ENCODE results near the gene IGF1R. TPM values are rescaled to one million over a fixed set of nuclear protein-coding genes. Genes with fewer than 3 reads are reported as not detected.

IGF1R gene
- polyA plus RNA-seq, 4 donors, result 44.8 to 49.1 (median 45.7) TPM

DNA sequence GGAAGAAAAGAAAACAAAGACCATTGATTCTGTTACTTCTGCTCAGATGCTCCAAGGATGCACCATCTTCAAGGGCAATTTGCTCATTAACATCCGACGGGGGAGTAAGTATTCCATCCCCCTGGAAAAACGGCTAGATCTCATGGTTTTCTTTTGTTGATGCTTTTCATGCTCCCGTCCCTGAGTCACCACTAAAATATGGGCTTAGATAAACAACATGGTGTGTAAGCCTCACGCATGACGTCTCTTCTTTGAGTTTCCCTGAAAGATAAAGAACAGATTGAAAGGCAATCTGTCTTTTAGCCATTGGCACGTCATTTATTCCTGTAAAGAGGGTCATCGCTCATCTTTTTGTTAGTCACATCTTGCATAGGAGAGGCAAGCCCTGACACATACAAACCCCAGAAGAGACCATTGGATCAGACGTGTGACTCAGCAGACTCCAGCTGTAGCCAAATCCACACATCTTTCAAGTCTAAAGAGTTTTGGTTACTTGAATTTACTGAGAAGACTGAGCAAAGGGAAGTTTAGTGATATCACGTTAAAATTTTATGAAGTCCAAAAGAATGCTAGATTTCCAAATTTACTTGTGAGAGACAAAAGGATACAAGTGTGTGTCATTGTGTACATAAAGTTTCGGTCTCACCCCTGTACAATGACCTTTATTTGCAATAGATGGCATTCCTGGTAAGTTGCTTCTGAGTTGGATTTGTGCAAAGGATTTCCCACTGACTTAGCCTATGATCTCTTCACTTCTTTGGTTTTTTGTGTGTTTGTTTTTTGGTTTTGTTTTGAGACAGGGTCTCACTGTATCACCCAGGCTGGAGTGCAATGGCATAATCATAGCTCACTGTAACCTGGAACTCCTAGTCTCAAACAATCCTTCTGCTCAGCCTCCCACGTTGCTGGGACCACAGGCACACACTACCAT, 248.7 kb downstream of the IGF1R start:
- no peak for DNase-seq (ENCODE audit: low read depth in 4 of 4, low spot score in 3 of 4)

DNA sequence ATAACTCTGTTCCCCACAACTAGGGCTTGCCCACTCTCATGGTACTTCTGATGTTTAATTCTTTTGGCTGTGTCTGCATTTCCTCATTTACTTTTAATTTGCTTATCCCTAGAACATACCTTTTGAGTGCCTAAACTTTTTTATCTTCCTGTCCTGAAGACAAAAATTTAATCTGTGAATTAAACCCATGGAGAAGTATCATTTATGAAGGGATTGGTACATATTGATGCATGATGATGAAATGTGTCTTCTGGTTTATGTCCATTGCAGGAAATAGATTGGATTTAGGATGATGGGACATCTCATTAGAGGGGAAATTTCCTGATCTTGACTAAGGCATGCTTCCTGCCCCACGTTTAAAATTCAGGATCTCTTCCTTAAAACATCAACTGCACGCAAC, 249.8 kb downstream of the IGF1R start:
- DNase-seq (ENCODE audit: low read depth in 4 of 4, low spot score in 3 of 4), result no peak

DNA sequence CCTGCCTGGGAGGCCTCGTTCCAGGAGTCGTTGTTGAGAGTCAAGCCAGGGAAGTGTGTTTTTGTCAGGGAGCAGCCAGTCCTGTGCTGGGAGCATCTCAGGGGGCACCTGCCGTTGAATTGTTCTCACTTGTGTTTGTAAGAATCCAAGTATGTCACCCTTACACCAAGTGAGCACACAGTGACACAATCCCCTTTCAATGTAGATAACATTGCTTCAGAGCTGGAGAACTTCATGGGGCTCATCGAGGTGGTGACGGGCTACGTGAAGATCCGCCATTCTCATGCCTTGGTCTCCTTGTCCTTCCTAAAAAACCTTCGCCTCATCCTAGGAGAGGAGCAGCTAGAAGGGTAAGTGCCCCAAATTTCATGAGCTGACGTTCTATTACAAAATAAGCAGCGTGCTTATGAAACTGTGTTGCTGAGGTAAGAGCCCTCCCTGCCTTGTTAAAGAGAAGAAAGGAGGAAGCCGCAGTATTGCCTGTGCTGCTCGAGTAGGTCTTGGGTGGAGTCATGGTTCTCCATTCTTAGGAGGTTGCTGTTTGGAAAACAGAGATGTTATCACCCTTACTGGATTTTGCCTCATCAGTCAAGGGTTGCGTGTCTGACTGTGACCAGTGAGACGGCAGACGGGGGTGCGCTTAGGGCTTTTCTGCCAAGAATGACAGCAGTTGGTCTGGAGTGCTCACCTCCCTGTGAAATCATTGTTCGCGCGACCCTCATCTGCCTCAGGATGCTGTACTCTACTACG, 251.1 kb downstream of the IGF1R start:
- DNase-seq (ENCODE audit: low read depth in 4 of 4, low spot score in 3 of 4), result no peak

DNA sequence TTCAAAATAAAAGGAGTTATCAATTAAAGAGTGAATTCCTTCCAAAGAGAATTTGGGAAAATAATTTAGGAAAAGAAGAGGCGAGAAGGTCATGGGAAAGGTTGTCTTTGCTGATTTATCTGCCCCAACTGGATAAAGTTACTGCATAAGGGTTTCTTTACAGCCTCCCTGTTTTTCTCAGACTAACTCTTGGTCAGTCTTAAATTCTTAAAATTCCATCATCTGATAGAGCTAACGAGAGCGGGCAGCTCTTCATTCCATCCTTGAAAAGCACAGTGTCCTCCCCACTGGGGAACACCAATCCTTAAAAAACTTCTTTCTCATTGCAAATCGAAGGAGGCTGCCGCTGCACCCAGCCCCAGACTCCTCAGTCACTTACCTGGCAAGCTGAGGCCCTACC, 252.0 kb downstream of the IGF1R start:
- no peak for DNase-seq (ENCODE audit: low read depth in 4 of 4, low spot score in 3 of 4)

DNA sequence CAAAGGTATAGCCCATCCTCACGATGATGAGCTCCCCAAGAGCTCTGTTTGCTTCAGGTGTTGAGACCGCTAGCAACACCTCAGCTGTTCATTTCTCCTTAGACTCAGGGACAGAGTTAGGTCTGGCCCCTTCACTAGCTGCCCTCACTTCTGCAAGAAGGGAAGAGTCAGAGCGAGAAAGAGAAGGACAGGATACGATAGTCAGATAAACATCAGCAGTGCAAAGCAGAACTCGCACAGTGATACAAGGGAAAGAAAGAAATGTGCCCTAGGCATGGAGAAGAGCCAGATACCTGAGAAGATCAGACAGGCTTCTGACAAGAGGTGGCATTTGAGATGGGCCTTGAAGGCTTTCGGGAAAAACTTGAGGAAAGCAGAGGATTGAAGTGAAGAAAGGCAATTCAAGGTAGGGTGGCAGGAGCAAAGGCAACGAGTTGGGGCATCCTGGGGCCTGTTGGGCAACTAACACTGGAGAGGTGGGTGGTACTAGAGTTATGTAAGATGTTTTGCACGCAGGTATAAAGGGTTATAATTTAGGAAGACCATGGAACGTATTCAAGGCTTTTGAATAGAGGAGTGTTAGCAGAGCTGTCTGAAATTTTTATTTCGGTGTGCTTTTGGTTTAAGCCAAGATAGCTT, 253.2 kb downstream of the IGF1R start:
- DNase-seq (ENCODE audit: low read depth in 4 of 4, low spot score in 3 of 4), result no peak

DNA sequence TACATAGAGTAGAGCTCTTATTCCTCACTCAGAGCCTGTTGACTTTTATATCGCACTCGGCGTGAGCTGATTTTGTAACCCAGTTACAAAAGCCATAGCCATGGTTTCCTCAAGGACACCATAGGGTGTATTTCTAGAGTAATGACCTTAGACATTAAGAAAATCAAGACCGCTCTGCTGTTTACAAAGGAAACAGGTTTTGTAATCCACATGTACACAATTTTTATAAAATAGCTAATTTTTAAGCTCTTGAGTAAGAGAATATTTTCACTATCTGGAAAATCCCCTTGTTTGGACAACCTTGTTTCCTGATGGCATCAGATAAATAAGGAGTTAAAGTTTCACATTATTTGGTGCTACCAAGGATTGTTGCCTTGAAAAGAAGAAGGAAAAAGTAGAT, 254.6 kb downstream of the IGF1R start:
- no peak for DNase-seq (ENCODE audit: low read depth in 4 of 4, low spot score in 3 of 4)

DNA sequence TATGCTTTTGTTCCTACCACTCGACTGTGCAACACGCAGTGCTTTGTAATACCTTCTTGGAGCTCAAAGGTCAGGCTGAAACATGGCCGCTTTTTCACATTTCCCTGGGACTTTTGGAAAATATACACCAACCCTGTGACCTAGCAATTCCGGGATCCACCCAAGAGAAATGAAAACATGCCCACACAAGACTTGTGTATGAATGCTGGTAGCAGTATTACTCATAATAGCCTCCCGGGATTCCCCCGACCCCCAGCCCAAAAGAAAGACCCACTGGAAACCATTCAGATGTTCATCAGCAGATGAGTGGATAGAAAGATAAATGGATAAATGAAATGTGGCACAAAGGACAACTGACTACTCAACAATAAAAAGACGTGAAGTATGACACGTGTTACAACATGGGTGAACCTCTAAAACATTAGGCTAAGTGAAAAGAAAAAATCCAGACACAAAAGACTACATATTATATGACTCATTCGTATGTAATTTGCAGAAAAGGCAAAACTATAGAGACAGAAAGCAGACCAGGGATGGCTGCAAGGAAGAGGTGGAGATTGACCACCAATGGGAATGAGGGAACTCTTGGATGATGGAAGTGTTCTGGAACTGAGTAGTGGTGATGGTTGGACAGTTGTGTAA, 255.2 kb downstream of the IGF1R start:
- no peak for DNase-seq (ENCODE audit: low read depth in 4 of 4, low spot score in 3 of 4)

DNA sequence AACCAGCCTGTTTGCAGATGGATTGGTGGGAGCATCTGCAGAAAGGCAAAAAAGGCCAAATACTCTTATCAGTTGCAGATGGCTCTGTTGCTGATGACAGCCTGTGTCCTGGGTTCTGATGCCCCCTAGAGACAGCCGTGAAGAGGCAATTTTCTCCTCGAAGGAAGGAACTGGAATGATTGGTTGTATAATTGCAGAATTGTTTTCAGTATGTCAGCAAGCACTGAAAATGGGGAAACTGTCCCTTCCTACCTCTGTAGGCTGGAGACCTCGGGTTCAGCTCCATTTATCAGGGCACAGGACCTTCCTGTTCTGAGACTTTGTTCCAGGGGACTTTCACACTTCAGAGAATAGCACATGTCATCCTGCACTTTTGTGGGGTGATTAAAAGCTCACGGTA, 256.2 kb downstream of the IGF1R start:
- DNase-seq (ENCODE audit: low read depth in 4 of 4, low spot score in 3 of 4), result no peak

DNA sequence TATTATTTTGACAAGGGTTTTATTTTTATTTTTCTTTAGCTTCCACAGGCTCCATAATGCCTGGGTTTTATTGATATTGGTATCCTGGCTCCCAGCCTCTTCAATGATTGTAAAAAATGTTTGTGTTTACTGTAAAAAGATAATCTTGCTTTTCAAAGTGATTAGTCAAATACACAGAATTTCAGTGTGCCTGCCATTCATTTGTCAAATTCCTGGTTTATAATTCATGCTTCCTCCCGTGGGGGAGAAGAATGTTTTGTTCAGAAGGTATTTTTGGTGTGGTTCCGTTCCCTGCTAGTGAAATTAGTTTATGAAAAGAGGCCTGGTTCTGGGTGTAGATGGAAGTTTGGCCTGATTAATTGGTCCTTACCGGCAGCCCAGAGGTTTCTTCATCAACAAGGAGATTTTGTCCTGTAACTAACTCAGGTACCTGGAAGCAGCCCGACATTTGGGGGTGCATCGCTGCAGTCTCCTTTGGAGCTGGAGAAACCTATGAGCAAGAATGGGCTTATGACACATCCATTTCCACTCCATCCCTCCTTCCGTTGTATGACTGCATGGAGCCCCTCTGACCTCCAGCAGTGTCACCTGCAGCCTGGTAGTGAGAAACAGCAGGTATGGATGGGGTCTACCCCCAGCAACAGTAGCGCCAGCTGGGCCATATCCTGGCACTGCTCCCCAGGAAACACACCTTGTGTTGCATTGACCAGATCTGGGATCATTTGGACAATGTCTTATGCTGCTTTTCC, 257.8 kb downstream of the IGF1R start:
- DNase-seq (ENCODE audit: low read depth in 4 of 4, low spot score in 3 of 4), result no peak

DNA sequence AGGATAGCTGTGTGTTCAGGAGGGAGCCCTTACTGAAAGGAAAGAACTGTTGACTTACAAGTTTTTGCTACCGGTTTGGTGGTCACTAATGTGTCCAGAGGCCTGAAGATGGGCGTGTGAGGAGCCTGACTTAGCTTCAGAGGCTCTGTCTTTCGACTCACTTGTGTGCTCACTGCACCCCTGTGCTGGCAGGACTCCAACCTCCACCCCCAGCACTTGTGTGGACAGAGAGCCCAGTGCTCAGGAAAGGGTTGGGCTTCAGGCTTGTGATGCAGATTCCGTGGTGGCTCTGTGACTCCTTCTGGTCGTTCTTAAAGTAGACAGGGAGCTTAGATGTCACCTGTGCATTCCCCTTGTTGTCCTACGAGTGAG, 258.4 kb downstream of the IGF1R start:
- DNase-seq (ENCODE audit: low read depth in 4 of 4, low spot score in 3 of 4), result no peak

DNA sequence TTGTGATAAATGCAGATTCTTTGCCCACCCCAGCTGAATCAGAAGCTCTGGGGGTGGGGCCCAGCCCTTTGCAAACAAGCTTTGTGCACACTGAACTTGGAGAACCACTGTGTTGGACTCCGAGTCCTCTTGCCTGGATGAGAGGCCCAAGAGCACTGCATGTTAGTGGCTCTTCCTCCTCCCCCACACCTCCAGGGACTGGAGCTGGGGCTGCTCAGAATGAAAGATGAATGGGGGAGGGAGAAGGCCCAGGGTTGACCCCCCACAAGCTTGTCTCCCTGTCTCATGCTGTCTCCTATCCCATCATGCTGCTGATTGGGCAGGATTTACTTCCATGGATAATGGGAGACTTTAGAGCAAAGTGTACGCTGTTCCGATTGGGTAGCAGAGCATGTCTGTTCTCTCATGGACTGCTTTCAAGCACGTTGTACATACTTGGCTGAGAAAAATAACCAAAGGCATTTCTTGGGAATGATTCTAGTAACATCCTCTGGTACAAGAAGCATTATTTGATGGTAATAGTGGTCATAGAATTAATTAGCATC, 259.7 kb downstream of the IGF1R start:
- no peak for DNase-seq (ENCODE audit: low read depth in 4 of 4, low spot score in 3 of 4)

DNA sequence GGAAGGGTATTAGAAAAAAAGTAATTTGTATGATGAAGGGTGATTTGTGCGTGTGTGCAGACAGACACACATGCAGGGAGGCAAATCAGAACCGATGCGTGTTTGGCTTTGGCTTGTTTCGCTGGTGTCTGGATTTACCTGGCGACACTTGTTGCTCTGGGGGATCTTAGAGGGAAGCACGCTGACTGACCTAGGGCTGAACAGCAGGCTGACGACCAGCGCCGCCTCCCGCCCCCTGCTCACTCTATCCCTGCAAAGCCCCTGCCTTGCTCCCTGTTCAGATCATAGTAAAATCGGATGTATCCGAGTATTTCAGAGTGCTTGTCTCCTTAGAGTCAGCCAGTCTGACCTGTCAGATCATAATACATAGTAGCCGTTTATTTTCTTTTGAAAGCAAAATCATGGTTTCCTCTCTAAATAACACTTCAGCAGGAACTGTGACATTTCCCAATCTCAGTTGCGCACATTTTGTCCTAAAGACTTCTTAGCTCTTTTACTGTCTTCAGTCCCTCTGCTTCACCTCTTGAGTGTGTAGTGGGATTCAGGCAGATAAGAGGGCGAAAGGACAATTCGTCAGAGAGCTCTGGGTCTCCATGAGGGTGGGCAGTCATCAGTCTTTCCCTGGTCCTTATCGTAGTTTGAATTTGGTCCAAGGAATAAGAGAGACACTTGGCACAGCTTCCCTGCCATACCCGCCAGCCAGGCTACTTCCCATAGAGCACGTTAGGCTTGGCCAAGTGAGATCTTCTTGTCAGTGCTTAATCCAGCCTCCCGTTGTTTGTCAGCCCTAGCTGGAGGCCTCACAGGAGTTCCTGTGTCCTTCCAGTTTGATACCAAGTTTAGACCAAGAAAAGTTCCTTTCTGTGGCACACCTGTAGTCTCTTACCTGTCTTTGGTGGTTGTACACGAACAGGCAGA, 261.9 kb downstream of the IGF1R start:
- DNase-seq (ENCODE audit: low read depth in 4 of 4, low spot score in 3 of 4), result no peak

DNA sequence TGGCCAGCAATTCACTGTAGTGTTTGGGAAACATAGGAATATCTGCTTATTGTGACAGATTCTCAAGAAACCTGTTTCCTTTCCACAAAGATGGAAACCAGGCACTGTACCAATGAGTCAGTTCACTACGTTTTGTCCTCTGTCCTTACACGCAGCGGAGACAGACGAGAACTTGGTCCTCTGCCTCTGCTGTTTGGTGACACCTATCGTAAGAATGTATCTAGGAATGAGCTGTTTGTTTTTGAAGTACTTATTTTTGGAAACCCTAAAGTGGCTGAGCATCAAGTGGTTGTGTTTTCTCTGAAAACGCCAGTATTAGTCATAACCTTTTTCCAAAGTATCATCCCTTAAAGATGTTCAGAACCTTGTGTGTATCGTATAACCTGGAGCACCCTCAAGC, 266.3 kb downstream of the IGF1R start:
- DNase-seq (ENCODE audit: low read depth in 4 of 4, low spot score in 3 of 4), result no peak

DNA sequence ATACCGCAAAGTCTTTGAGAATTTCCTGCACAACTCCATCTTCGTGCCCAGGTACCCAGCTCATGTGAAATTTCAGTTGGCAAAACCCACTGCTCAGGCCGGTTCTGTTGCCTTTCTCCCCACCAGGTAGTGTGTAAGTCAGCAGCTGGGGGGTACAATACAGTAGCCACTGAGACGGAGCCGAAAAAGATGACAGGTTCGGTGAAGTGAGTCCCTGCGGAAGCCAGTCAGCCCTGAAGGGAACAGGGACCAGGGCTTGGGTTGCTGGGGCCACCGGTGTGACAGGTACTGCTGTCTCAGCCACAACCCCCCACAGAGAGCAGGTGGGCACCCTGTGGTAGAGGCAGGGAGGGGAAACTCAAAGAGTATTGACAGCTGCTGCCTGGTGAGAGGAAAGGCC, 268.5 kb downstream of the IGF1R start:
- no peak for DNase-seq (ENCODE audit: low read depth in 4 of 4, low spot score in 3 of 4)

DNA sequence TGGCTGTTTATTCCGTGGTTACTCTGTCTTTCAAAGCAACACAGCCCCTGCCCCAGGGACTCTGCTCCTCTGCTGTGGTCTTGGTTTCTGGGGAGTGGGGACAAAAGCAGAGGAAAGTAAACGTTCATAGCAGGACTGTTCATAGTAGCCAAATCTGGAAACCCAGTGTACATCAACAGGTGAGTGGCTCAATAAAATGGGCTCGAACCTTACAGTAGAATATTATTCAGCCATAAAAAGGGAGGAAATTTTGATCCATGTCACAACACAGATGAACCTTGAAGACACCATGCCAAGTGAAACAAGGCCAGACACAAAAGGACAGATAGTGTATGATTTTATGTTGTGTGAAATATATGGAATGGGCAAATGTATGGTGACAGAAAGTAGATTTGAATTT, 269.1 kb downstream of the IGF1R start:
- no peak for DNase-seq (ENCODE audit: low read depth in 4 of 4, low spot score in 3 of 4)

DNA sequence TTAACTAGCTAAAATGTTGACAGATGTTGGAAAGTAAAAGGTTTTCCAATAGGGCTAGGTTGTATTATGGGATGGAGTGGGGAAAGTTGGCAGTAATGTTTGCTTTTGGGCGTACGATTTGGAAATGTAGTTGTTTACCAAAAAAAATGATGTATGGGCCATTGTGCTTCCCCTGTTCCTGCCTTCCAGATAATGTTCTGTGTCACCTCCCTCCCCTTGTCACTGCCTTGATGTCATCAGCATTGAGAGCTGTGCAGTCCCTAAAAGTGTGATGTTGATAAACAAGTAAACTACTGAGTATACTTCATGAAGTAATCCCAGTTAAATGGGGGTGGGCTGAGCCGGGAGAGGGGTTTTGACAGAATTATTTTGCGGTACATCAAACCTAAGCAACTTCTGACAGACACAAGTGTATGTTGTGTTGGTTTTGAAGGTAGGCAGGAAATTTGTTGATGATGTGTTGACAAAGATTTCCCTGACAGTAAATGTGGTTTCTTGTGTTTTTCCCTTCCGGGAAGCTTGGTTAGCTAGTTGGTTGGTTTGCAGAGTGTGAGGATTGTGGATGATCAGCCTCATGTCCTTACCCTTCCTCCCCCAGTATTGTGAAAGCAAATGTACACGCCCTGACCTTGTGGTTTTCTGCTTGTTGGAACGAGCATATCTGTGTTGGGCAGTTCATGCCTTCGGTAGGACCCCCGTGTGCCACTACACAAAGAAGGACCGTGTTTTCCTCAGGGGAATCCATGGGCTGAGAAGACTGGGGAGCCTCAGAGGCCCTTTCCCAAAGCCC, 271.9 kb downstream of the IGF1R start:
- no peak for DNase-seq (ENCODE audit: low read depth in 4 of 4, low spot score in 3 of 4)

DNA sequence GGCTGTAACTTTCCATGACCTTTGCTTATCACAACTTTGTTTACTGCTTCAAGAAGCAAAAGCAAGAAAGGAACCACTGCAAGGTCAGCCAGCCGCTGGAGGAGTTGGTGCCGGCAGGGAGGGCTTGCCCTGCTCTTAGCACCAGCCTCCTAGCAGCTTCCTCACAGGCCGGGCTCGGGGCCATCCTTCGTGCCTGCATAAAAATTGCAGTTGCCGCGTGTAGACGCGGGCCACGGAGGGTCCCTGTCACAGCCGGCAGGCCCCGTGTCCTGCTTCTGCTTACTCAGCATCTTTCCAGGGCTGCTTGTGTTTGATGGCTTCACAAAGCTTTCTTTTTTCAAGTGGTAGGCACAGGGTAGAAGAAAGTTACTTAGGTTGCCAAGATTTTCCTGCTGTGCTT, 274.8 kb downstream of the IGF1R start:
- DNase-seq (ENCODE audit: low read depth in 4 of 4, low spot score in 3 of 4), result no peak

DNA sequence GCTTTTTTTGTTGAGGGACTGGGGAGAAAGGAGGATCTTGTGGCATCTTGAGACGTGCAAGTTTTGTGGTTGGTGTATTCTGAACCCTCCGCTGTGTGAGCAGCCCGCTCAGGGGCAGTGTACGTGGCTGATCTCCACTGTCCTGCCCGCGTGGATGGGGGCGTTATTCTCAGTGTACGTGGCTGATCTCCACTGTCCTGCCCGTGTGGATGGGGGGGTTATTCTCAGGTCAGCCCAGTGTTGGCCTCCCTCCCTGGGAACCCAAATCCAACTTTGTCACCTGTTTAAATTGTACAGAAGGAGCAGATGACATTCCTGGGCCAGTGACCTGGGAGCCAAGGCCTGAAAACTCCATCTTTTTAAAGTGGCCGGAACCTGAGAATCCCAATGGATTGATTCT, 275.2 kb downstream of the IGF1R start:
- no peak for DNase-seq (ENCODE audit: low read depth in 4 of 4, low spot score in 3 of 4)
